HEK293 (cell line): Measurements from ENCODE around the gene STEAP3.

Source experiments
- ATF2 ChIP-seq: fragments of 450-650 bp; formaldehyde crosslinking; IDR thresholded peaks from 2 replicates; pipeline ENCODE4 v1.5.1; 2016; ENCODE audit warnings: missing biosample characterization, missing genetic modification characterization, low read depth
- GLIS1 ChIP-seq: fragments of 450-650 bp; formaldehyde crosslinking; IDR thresholded peaks from 2 replicates; pipeline ENCODE4 v1.5.1; 2016; ENCODE audit warnings: missing biosample characterization, missing genetic modification characterization
- KLF8 ChIP-seq: fragments of 450-650 bp; formaldehyde crosslinking; IDR thresholded peaks from 2 replicates; pipeline ENCODE4 v1.5.1; 2016; ENCODE audit warnings: missing biosample characterization, missing genetic modification characterization
- OSR2 ChIP-seq: fragments of 450-650 bp; formaldehyde crosslinking; IDR thresholded peaks from 2 replicates; pipeline ENCODE4 v1.5.1; 2016; ENCODE audit warnings: missing biosample characterization, missing genetic modification characterization
- PRDM2 ChIP-seq: fragments of 450-650 bp; formaldehyde crosslinking; IDR thresholded peaks from 2 replicates; pipeline ENCODE4 v1.5.1; 2016; ENCODE audit warnings: missing biosample characterization, missing genetic modification characterization, borderline replicate concordance
- SETDB1 ChIP-seq: IDR thresholded peaks from one replicate; pipeline ENCODE4 v1.6.1; 2017; ENCODE audit warnings: mild to moderate bottlenecking, low read length, moderate library complexity, mixed read lengths; ENCODE audit not compliant: insufficient read length
- TSHZ1 ChIP-seq: fragments of 450-650 bp; formaldehyde crosslinking; IDR thresholded peaks from 2 replicates; pipeline ENCODE4 v1.5.1; 2016; ENCODE audit warnings: missing biosample characterization, missing genetic modification characterization, borderline replicate concordance
- ZBTB49 ChIP-seq: fragments of 450-650 bp; formaldehyde crosslinking; IDR thresholded peaks from 2 replicates; pipeline ENCODE4 v1.5.1; 2016; ENCODE audit warnings: missing biosample characterization, missing genetic modification characterization, low read depth
- ZBTB6 ChIP-seq: fragments of 450-650 bp; formaldehyde crosslinking; IDR thresholded peaks from 2 replicates; pipeline ENCODE4 v1.5.1; 2017; ENCODE audit warnings: missing biosample characterization, missing genetic modification characterization
- ZEB2 ChIP-seq: fragments of 450-650 bp; formaldehyde crosslinking; IDR thresholded peaks from 2 replicates; pipeline ENCODE4 v1.5.1; 2016; ENCODE audit warnings: missing biosample characterization, missing genetic modification characterization
- ZNF18 ChIP-seq: fragments of 450-650 bp; formaldehyde crosslinking; IDR thresholded peaks from 2 replicates; pipeline ENCODE4 v1.5.1; 2016; ENCODE audit warnings: missing biosample characterization, missing genetic modification characterization
- ZNF184 ChIP-seq: fragments of 450-650 bp; IDR thresholded peaks from 2 replicates; pipeline ENCODE4 v1.5.1; 2018; ENCODE audit warnings: missing biosample characterization, mild to moderate bottlenecking, missing genetic modification characterization
- ZNF423 ChIP-seq: fragments of 450-650 bp; formaldehyde crosslinking; IDR thresholded peaks from 2 replicates; pipeline ENCODE4 v1.5.1; 2016; ENCODE audit warnings: missing biosample characterization, missing genetic modification characterization
- ZNF560 ChIP-seq: fragments of 450-650 bp; formaldehyde crosslinking; IDR thresholded peaks from 2 replicates; pipeline ENCODE4 v1.5.1; 2017; ENCODE audit warnings: missing biosample characterization, missing genetic modification characterization, borderline replicate concordance
- ZNF639 ChIP-seq: fragments of 450-650 bp; formaldehyde crosslinking; IDR thresholded peaks from 2 replicates; pipeline ENCODE4 v1.5.1; 2016; ENCODE audit warnings: missing biosample characterization, missing genetic modification characterization
- ZNF692 ChIP-seq: fragments of 450-650 bp; formaldehyde crosslinking; IDR thresholded peaks from 2 replicates; pipeline ENCODE4 v1.5.1; 2016; ENCODE audit warnings: missing biosample characterization, missing genetic modification characterization

STEAP3 gene

GRCh38 chr2:119255760-119256581 lies 32.3 kb downstream of the STEAP3 start (continued):
- peak; percentile 53 for TF ChIP-seq OSR2 (tag by site-specific recombination)
- TF ChIP-seq ZBTB6 (tag by site-specific recombination) = no peak
- TF ChIP-seq ZBTB49 = no peak
- 0 out of 2 replicates have a peak, but pooled peaks have one; percentile 21 for TF ChIP-seq ZNF692 (tag by site-specific recombination)
- TF ChIP-seq ATF2 = no peak
- TF ChIP-seq GLIS1 (tag by site-specific recombination) = no peak
- no peak for TF ChIP-seq ZNF560
- no peak for TF ChIP-seq KLF8 (tag by site-specific recombination)
- TF ChIP-seq ZNF423 (tag by site-specific recombination) = no peak
- TF ChIP-seq ZNF18 = no peak
- peak; percentile 41 for TF ChIP-seq SETDB1
- TF ChIP-seq ZNF184 (tag by site-specific recombination) = no peak
- TF ChIP-seq PRDM2 = no peak
- no peak for TF ChIP-seq TSHZ1 (tag by site-specific recombination)
- 0 out of 2 replicates have a peak, but pooled peaks have one; percentile 36 for TF ChIP-seq ZEB2
- TF ChIP-seq ZNF639 (tag by site-specific recombination) = no peak
